Right lobe of liver (tissue), 4 donors: ENCODE measurements around the gene C5orf58.

Experiments used
- POLR2A ChIP-seq: fragments of 450-650 bp; IDR thresholded peaks from one replicate; pipeline ENCODE4 v1.6.1; 2017; ENCODE audit warnings: antibody characterized with exemption, mild to moderate bottlenecking
- TF ChIP-seq, protein P1 (sequence below), 4 donors: fragments of 200-600 bp in 3 of 4; fragments of 450-650 bp in 1 of 4; IDR thresholded peaks; one replicate each; pipeline versions ENCODE4 v1.5.1 to v1.8.0; 2016 to 2022; ENCODE audit warnings: antibody characterized with exemption in 4 of 4, mild to moderate bottlenecking in 2 of 4
- donor health status: DM: no; HTN: no; CAD: no.
- donor health status: DM: no; HTN: no; CAD: no.
- donor health status: DM: no; HTN: yes; CAD: no.

DNA sequence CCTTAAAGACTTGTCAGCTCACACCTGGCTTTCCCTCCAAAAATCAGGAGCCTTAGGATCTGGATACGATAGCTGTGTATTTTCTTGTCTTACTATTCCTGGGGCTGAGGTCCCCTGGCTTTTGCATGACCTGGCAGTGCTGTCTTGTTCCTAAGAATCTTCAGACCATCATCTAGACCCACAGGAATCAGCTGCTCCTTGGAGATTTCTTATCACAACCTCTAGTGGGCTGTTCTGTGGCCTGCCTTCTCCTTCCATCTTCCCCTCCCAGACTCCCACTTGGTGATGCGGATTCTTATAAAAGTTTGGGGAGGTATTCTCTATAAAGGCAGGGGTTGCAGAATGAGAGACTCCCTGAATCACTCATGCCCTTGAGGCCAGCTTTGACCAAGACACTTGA lies 43.4 kb downstream of the C5orf58 start:
- TF ChIP-seq, protein P1, sequence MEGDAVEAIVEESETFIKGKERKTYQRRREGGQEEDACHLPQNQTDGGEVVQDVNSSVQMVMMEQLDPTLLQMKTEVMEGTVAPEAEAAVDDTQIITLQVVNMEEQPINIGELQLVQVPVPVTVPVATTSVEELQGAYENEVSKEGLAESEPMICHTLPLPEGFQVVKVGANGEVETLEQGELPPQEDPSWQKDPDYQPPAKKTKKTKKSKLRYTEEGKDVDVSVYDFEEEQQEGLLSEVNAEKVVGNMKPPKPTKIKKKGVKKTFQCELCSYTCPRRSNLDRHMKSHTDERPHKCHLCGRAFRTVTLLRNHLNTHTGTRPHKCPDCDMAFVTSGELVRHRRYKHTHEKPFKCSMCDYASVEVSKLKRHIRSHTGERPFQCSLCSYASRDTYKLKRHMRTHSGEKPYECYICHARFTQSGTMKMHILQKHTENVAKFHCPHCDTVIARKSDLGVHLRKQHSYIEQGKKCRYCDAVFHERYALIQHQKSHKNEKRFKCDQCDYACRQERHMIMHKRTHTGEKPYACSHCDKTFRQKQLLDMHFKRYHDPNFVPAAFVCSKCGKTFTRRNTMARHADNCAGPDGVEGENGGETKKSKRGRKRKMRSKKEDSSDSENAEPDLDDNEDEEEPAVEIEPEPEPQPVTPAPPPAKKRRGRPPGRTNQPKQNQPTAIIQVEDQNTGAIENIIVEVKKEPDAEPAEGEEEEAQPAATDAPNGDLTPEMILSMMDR (IDR thresholded peaks at IDR 0.05), result no peak
- no peak for TF ChIP-seq POLR2A
